AG04449 (cell line): ENCODE data around the gene THADA.
A peak's percentile ranks its signal among the peaks of the same experiment; 100 is the strongest.
"Not testable (repeated sequence)": the region's sequence is repeated elsewhere in the genome, so short reads cannot be mapped to it uniquely, and the experiment has no call there.

Experiments used
- CTCF ChIA-PET: fragments of 350-600 bp; formaldehyde crosslinking; extraction: SDS; loops from one replicate; lab custom pipeline; 2021; ENCODE audit warnings: antibody characterized with exemption; lab: Yijun Ruan, JAX
- POLR2A ChIA-PET: fragments of 400-600, 350-600 bp; formaldehyde crosslinking; extraction: SDS; loops from one replicate; lab custom pipeline; 2020; ENCODE audit warnings: antibody characterized with exemption, inconsistent platforms; lab: Yijun Ruan, JAX
- DNase-seq: peaks from one replicate; pipeline ENCODE4 v3.0.0-alpha.2; 2010; ENCODE audit warnings: low read depth, low spot score
- H3K4me3 ChIP-seq: 2 replicates; pipeline ENCODE4 v1.5.1; 2011; ENCODE audit warnings: low read depth, mild to moderate bottlenecking, control low read depth, low read length
- CTCF ChIP-seq: IDR thresholded peaks from one replicate; pipeline ENCODE4 v1.5.1; 2011; ENCODE audit warnings: mild to moderate bottlenecking, moderate library complexity, low read length, control low read depth, inconsistent platforms; ENCODE audit not compliant: insufficient read depth; ENCODE audit errors: missing control alignments

The THADA gene

GRCh38 chr2:43391878-43392215, 204.0 kb downstream of the THADA start:
- DNase-seq: no peak
- no peak overlapping the region for H3K4me3 ChIP-seq
- CTCF ChIA-PET: no interaction called here
- POLR2A ChIA-PET: no interaction called here
- TF ChIP-seq CTCF: no peak

GRCh38 chr2:43391201-43391877, 204.5 kb downstream of the THADA start:
- ChIA-PET POLR2A (no interaction called here), CTCF (no interaction called here)
- H3K4me3 ChIP-seq: no peak overlapping the region
- TF ChIP-seq CTCF: no peak
- no peak for DNase-seq

- no peak for TF ChIP-seq CTCF
- CTCF ChIA-PET: interaction anchor here (0.8 to 1.1 kb wide), 2 partner anchors 94 to 161 kb away, joined by 3 read pairs; no protein-coding TSS in a partner anchor
- POLR2A ChIA-PET: no interaction called here
- H3K4me3 ChIP-seq: no peak overlapping the region
- DNase-seq: no peak
Observed at GRCh38 chr2:43389581-43390466, 206.0 kb downstream of the THADA start.

GRCh38 chr2:43388371-43388770, 207.5 kb downstream of the THADA start:
- ChIA-PET POLR2A (no interaction called here), CTCF (interaction anchor here (1.1 kb wide), 1 partner anchor 22 kb away, joined by 3 read pairs; no protein-coding TSS in a partner anchor)
- no peak overlapping the region for H3K4me3 ChIP-seq
- DNase-seq: no peak
- TF ChIP-seq CTCF: no peak

GRCh38 chr2:43387092-43388062, 208.5 kb downstream of the THADA start:
- no peak overlapping the region for H3K4me3 ChIP-seq
- DNase-seq: peak; percentile 34
- CTCF ChIA-PET: interaction anchor here (1.2 kb wide), 1 partner anchor 97 kb away, joined by 3 read pairs; no protein-coding TSS in a partner anchor
- no peak for TF ChIP-seq CTCF
- POLR2A ChIA-PET: no interaction called here

GRCh38 chr2:43386679-43387078, 209.2 kb downstream of the THADA start:
- DNase-seq, POLR2A ChIA-PET, H3K4me3 ChIP-seq: not testable (repeated sequence)
- CTCF ChIA-PET: interaction anchor here (1.2 kb wide), 1 partner anchor 98 kb away, joined by 3 read pairs; no protein-coding TSS in a partner anchor
